H9 (cell line): ENCODE results near the gene SORBS1. TPM values are rescaled to one million over a fixed set of nuclear protein-coding genes. Genes with fewer than 3 reads are reported as not detected.

Experiments
- DNase-seq: peaks from one replicate; pipeline ENCODE4 v3.0.0-alpha.2; 2017
- H2AFZ ChIP-seq: one replicate; pipeline ENCODE4 v1.6.1; 2013; ENCODE audit warnings: mild to moderate bottlenecking, low read length, control low read depth, moderate library complexity
- H2AK5ac ChIP-seq: 2 replicates; pipeline ENCODE4 v1.6.1; 2013; ENCODE audit warnings: low read length, control low read depth, mixed read lengths; ENCODE audit not compliant: insufficient read length
- H2BK120ac ChIP-seq: one replicate; pipeline ENCODE4 v1.6.1; 2013; ENCODE audit warnings: low read depth, mild to moderate bottlenecking, low read length, control low read depth, inconsistent platforms; ENCODE audit not compliant: poor library complexity, severe bottlenecking
- H2BK12ac ChIP-seq: 2 replicates; pipeline ENCODE4 v1.6.1; 2013; ENCODE audit warnings: low read length, control low read depth, mixed read lengths, low read depth; ENCODE audit not compliant: insufficient read length
- H2BK15ac ChIP-seq: 2 replicates; pipeline ENCODE4 v1.6.1; 2013; ENCODE audit warnings: low read depth, low read length, control low read depth
- H2BK20ac ChIP-seq: one replicate; pipeline ENCODE4 v1.6.1; 2013; ENCODE audit warnings: low read depth, mild to moderate bottlenecking, low read length, control low read depth, inconsistent platforms; ENCODE audit not compliant: poor library complexity, severe bottlenecking
- H2BK5ac ChIP-seq: 2 replicates; pipeline ENCODE4 v1.6.1; 2013; ENCODE audit warnings: low read length, control low read depth, mixed read lengths; ENCODE audit not compliant: insufficient read length
- H3K14ac ChIP-seq: 2 replicates; pipeline ENCODE4 v1.6.1; 2013; ENCODE audit warnings: low read length, control low read depth; ENCODE audit not compliant: insufficient read depth
- H3K18ac ChIP-seq: 2 replicates; pipeline ENCODE4 v1.6.1; 2013; ENCODE audit warnings: low read depth, mild to moderate bottlenecking, mixed read lengths, low read length, control low read depth; ENCODE audit not compliant: insufficient read length
- H3K23ac ChIP-seq: 2 replicates; pipeline ENCODE4 v1.6.1; 2013; ENCODE audit warnings: low read length, control low read depth, mixed read lengths, low read depth; ENCODE audit not compliant: insufficient read length
- H3K23me2 ChIP-seq: 2 replicates; pipeline ENCODE4 v1.6.1; 2013; ENCODE audit warnings: low read depth, mild to moderate bottlenecking, mixed read lengths, low read length, control low read depth; ENCODE audit not compliant: insufficient read length, poor library complexity, severe bottlenecking
- H3K27ac ChIP-seq: 2 replicates; pipeline ENCODE4 v1.5.1; 2013; ENCODE audit warnings: low read length, control low read depth, mixed read lengths, low read depth; ENCODE audit not compliant: insufficient read length
- H3K27me3 ChIP-seq: 2 replicates; pipeline ENCODE4 v1.6.1; 2013; ENCODE audit warnings: low read length, control low read depth, inconsistent platforms; ENCODE audit not compliant: insufficient read depth
- H3K4ac ChIP-seq: 2 replicates; pipeline ENCODE4 v1.6.1; 2013; ENCODE audit warnings: low read depth, mild to moderate bottlenecking, control low read depth, inconsistent platforms, low read length, moderate library complexity
- H3K4me1 ChIP-seq: 2 replicates; pipeline ENCODE4 v1.6.1; 2013; ENCODE audit warnings: low read length, control low read depth, inconsistent platforms; ENCODE audit not compliant: insufficient read depth
- H3K4me2 ChIP-seq: 2 replicates; pipeline ENCODE4 v1.6.1; 2013; ENCODE audit warnings: low read length, control low read depth, mixed read lengths; ENCODE audit not compliant: insufficient read length, insufficient read depth
- H3K56ac ChIP-seq: 2 replicates; pipeline ENCODE4 v1.6.1; 2013; ENCODE audit warnings: low read depth, mild to moderate bottlenecking, mixed read lengths, low read length, control low read depth; ENCODE audit not compliant: insufficient read length
- H3K79me1 ChIP-seq: 2 replicates; pipeline ENCODE4 v1.6.1; 2013; ENCODE audit warnings: low read depth, mild to moderate bottlenecking, moderate library complexity, low read length, control low read depth, inconsistent platforms; ENCODE audit not compliant: insufficient read depth, poor library complexity, severe bottlenecking
- H3K79me2 ChIP-seq: 2 replicates; pipeline ENCODE4 v1.6.1; 2013; ENCODE audit warnings: low read length, control low read depth, inconsistent platforms; ENCODE audit not compliant: insufficient read depth
- H3K9ac ChIP-seq: 2 replicates; pipeline ENCODE4 v1.6.1; 2013; ENCODE audit warnings: low read length, control low read depth, mixed read lengths; ENCODE audit not compliant: insufficient read length; ENCODE audit errors: extremely low read depth
- H3K9me3 ChIP-seq: one replicate; pipeline ENCODE4 v1.6.1; 2013; ENCODE audit warnings: low read depth, low read length, inconsistent platforms; ENCODE audit not compliant: control insufficient read depth
- H3T11ph ChIP-seq: one replicate; pipeline ENCODE4 v1.6.1; 2013; ENCODE audit warnings: mild to moderate bottlenecking, low read length, control low read depth, inconsistent platforms
- H4K20me1 ChIP-seq: one replicate; pipeline ENCODE4 v1.6.1; 2013; ENCODE audit not compliant: control insufficient read depth, insufficient read length, insufficient read depth
- H4K5ac ChIP-seq: 2 replicates; pipeline ENCODE4 v1.6.1; 2013; ENCODE audit warnings: low read depth, mild to moderate bottlenecking, mixed read lengths, low read length, control low read depth; ENCODE audit not compliant: insufficient read length
- H4K8ac ChIP-seq: replicated peaks from 2 replicates; pipeline ENCODE4 v1.6.1; 2013; ENCODE audit warnings: low read length, control low read depth, mixed read lengths, low read depth; ENCODE audit not compliant: insufficient read length
- H4K91ac ChIP-seq: 2 replicates; pipeline ENCODE4 v1.6.1; 2013; ENCODE audit warnings: low read depth, mild to moderate bottlenecking, moderate library complexity, mixed read lengths, low read length, control low read depth; ENCODE audit not compliant: insufficient read length
- H3K27ac Mint-ChIP-seq, 3 experiments: 2 replicates in 2 of 3; 3 replicates in 1 of 3; pipeline ENCODE4 v1.8.0; 2020 to 2021; ENCODE audit warnings: mixed read lengths in 3 of 3, mild to moderate bottlenecking in 1 of 3, moderate library complexity in 1 of 3
- H3K27me3 Mint-ChIP-seq: 2 replicates; pipeline ENCODE4 v1.8.0; 2021; ENCODE audit warnings: low read depth, mild to moderate bottlenecking, moderate library complexity, mixed read lengths
- H3K36me3 Mint-ChIP-seq, 3 experiments: 2 replicates in 2 of 3; 3 replicates in 1 of 3; pipeline ENCODE4 v1.8.0; 2020 to 2021; ENCODE audit warnings: low read depth in 3 of 3, mixed read lengths in 3 of 3; ENCODE audit not compliant: insufficient read depth in 1 of 3
- H3K4me1 Mint-ChIP-seq, 2 experiments: 2 replicates each; pipeline ENCODE4 v1.8.0; 2020; ENCODE audit warnings: mixed read lengths in 2 of 2
- H3K4me3 Mint-ChIP-seq, 2 experiments: 2 replicates in 1 of 2; 3 replicates in 1 of 2; pipeline ENCODE4 v1.8.0; 2020 to 2021; ENCODE audit warnings: mild to moderate bottlenecking in 2 of 2, mixed read lengths in 2 of 2, moderate library complexity in 1 of 2
- H3K9me3 Mint-ChIP-seq, 2 experiments: 2 replicates in 1 of 2; 3 replicates in 1 of 2; pipeline ENCODE4 v1.8.0; 2020; ENCODE audit warnings: mild to moderate bottlenecking in 2 of 2, mixed read lengths in 2 of 2, moderate library complexity in 1 of 2
- WGBS: extraction: QIAGEN DNeasy Blood & Tissue Kit; methylation state at CpG from one replicate; pipeline ENCODE4 v1.1.7; 2013; ENCODE audit warnings: missing lambda C conversion rate, low lambda C conversion rate, mixed read lengths; ENCODE audit not compliant: insufficient read length; ENCODE audit errors: extremely low coverage; 5-methylcytosine and 5-hydroxymethylcytosine counted together
- total RNA-seq: library from RNA; stranded (reverse); gene quantifications from 2 replicates; pipeline ENCODE4 v1.2.1, GENCODE V29; 2021
- TF ChIP-seq, protein P1 (sequence below): fragments of 200-600 bp; sonication (generic); conservative IDR thresholded peaks from 3 replicates; pipeline ENCODE4 v1.8.0; 2021; ENCODE audit warnings: antibody characterized with exemption, mild to moderate bottlenecking

Gene SORBS1
- total RNA-seq, 1 experiment from 2014 or later = 24.3 TPM

GRCh38 chr10:95524358-95525032 is 36.7 kb downstream of the SORBS1 start:
- Histone ChIP-seq H3K18ac (no peak overlapping the region), H3K27ac (no peak overlapping the region)

More at GRCh38 chr10:95524358-95525032, 36.7 kb downstream of the SORBS1 start:
- H3K27ac Mint-ChIP-seq = no peak overlapping the region
- Histone ChIP-seq H3K4ac (no peak overlapping the region), H4K5ac (no peak overlapping the region), H3K79me2 (peaks cover 2% of the 10 kb centered on the region), H3T11ph (no peak overlapping the region), H3K79me1 (no peaks in the 10 kb centered on the region), H2BK12ac (no peak overlapping the region), H2AK5ac (no peak overlapping the region), H3K4me1 (peaks cover 8% of the 10 kb centered on the region), H3K14ac (no peak overlapping the region), H2AFZ (no peak overlapping the region), H2BK15ac (no peak overlapping the region), H4K20me1 (no peaks in the 10 kb centered on the region), H3K56ac (no peak overlapping the region), H3K9me3 (no peaks in the 10 kb centered on the region), H2BK5ac (no peak overlapping the region), H3K23me2 (no peaks in the 10 kb centered on the region), H3K9ac (no peak overlapping the region), H4K8ac (no peak overlapping the region), H2BK120ac (no peak overlapping the region), H3K4me2 (no peak overlapping the region), H3K27me3 (no peaks in the 10 kb centered on the region), H3K23ac (no peak overlapping the region), H2BK20ac (no peak overlapping the region), H4K91ac (no peak overlapping the region)
- H3K4me3 Mint-ChIP-seq = no peak overlapping the region
- peaks cover 13 to 17% of the 10 kb centered on the region in 2 experiments for H3K4me1 Mint-ChIP-seq
- no peaks in the 10 kb centered on the region for H3K9me3 Mint-ChIP-seq
- no peaks in the 10 kb centered on the region for H3K27me3 Mint-ChIP-seq
- TF ChIP-seq, protein P1, sequence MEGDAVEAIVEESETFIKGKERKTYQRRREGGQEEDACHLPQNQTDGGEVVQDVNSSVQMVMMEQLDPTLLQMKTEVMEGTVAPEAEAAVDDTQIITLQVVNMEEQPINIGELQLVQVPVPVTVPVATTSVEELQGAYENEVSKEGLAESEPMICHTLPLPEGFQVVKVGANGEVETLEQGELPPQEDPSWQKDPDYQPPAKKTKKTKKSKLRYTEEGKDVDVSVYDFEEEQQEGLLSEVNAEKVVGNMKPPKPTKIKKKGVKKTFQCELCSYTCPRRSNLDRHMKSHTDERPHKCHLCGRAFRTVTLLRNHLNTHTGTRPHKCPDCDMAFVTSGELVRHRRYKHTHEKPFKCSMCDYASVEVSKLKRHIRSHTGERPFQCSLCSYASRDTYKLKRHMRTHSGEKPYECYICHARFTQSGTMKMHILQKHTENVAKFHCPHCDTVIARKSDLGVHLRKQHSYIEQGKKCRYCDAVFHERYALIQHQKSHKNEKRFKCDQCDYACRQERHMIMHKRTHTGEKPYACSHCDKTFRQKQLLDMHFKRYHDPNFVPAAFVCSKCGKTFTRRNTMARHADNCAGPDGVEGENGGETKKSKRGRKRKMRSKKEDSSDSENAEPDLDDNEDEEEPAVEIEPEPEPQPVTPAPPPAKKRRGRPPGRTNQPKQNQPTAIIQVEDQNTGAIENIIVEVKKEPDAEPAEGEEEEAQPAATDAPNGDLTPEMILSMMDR = no peak
- no peak for DNase-seq
- no CpG with 5 or more reads among the region's 7 CpGs for WGBS
- H3K36me3 Mint-ChIP-seq = no peaks in the 10 kb centered on the region
